ENCODE measurements around the gene RNU1-3.
"Not testable (repeated sequence)": the region's sequence is repeated elsewhere in the genome, so short reads cannot be mapped to it uniquely, and the experiment has no call there.

- not testable (repeated sequence) for TF ChIP-seq CTCF (optimal IDR thresholded peaks at IDR 0.05 in 1 of 3, IDR thresholded peaks at IDR 0.05 in 1 of 3, conservative IDR thresholded peaks at IDR 0.05 in 1 of 3; ENCODE audit: extremely low read depth in 1 of 3, insufficient read depth in 2 of 3, low read length in 3 of 3); EZH2 (IDR thresholded peaks at IDR 0.05; ENCODE audit: low read length)
Observed at GRCh38 chr1:16648250-16648649, 18.5 kb downstream of the RNU1-3 start.
